ENCODE results near the gene PPIE. TPM values are rescaled to one million over a fixed set of nuclear protein-coding genes. Genes with fewer than 3 reads are reported as not detected.
"Not testable (repeated sequence)": the region's sequence is repeated elsewhere in the genome, so short reads cannot be mapped to it uniquely, and the experiment has no call there.

Gene PPIE
- total and polyA plus RNA-seq, 7 donors, result 43.2 to 56.4 (median 43.7) TPM

DNA sequence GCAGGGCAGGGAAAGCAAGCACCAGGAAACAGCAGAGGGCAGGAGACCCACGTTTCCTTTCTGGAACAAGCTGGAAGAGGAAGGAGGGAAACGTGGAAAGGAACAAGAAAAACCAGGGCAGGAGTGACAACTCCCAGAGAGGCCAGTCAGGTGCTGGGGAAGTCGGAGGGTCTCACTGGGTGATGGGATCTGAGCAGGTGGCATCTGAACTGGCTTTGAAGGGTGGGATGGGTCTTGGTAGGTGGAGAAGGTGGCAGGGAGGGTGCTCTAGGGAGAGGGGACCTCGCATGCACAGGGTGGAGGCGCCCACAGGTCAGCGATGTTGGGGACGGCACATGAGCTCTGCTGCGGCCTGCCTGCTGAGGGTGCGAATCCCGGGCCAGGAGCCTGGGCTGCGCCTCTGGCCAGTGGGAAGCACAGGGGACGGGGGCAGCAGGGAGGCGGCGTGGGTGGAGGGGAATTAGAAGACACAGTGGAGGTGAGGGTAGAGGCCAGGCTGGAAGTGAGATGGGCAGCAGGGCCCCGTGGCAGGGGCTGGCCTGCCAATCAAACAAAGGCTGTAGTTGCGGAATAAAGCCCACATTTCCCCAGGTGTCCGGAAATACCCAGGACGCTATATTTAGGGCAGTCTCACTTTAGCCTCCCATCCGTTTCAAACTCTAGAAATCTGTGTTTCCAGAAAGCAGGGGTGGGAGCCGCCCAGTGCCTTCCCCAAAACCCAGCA lies 37.2 kb downstream of the PPIE start:
- intact Hi-C loops (cut with DNase I); DNase-seq; H3K27ac ChIP-seq; H3K36me3 ChIP-seq; H3K27me3 ChIP-seq; H3K4me3 ChIP-seq; H3K9me3 ChIP-seq; H3K4me1 ChIP-seq: not testable (repeated sequence)
- WGBS, 2 donors, result 79 to 84% methylated on average over 15 to 16 of the region's 20 CpGs

DNA sequence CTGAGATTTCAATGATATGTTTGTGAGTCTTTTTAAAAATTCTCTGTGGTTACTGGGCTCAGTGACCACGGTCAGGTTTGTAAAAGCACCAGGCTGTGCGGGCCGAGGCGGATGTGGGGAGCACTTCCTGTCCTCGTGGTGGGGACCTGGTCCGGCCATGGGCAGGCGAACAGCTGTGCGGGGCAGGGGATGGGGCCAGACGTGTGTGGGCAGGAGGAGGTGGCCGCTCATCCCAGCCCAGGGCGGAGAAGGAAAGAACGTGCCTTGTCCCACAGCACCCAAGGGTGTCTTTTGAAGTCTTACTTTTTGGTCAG lies 37.7 kb downstream of the PPIE start:
- DNase-seq, result no peak
- TF ChIP-seq POLR2A (IDR thresholded peaks at IDR 0.05), result no peak
- no peak for TF ChIP-seq POLR2AphosphoS5 (IDR thresholded peaks at IDR 0.05)
- TF ChIP-seq EP300 (IDR thresholded peaks at IDR 0.05), result no peak
- TF ChIP-seq, protein P1, sequence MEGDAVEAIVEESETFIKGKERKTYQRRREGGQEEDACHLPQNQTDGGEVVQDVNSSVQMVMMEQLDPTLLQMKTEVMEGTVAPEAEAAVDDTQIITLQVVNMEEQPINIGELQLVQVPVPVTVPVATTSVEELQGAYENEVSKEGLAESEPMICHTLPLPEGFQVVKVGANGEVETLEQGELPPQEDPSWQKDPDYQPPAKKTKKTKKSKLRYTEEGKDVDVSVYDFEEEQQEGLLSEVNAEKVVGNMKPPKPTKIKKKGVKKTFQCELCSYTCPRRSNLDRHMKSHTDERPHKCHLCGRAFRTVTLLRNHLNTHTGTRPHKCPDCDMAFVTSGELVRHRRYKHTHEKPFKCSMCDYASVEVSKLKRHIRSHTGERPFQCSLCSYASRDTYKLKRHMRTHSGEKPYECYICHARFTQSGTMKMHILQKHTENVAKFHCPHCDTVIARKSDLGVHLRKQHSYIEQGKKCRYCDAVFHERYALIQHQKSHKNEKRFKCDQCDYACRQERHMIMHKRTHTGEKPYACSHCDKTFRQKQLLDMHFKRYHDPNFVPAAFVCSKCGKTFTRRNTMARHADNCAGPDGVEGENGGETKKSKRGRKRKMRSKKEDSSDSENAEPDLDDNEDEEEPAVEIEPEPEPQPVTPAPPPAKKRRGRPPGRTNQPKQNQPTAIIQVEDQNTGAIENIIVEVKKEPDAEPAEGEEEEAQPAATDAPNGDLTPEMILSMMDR (IDR thresholded peaks at IDR 0.05), result no peak
- intact Hi-C loops (cut with DNase I), result no loop called here
- Histone ChIP-seq H3K4me3 (no peak overlapping the region), H3K9me3 (no peaks in the 10 kb centered on the region), H3K4me1 (no peaks in the 10 kb centered on the region), H3K36me3 (no peaks in the 10 kb centered on the region), H3K27me3 (peaks cover 0 to 5% (median under 1%) of the 10 kb centered on the region in 3 donors), H3K27ac (no peak overlapping the region)
- 52 to 81% methylated on average over 12 of the region's 12 CpGs for WGBS, 2 donors

DNA sequence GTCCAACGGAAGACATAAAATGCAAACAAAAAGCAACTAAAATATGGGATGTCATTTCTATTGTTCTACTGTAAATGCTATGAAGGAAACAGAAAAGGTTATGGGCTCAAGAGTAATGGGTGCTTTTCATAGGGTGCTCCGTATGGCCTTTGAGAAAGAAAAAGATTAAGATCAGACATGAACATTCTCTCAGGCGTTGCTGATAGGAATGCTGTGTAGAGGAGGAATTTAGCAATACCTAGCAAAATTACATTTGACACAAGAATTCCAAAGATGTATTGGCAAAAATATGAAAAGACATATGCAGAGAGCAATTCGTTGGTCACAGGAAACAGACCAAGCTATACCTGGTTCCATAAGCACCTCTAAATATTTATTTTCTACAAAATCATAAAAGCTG lies 38.2 kb downstream of the PPIE start:
- TF ChIP-seq, protein P1 (IDR thresholded peaks at IDR 0.05), result no peak
- no peak for TF ChIP-seq POLR2AphosphoS5 (IDR thresholded peaks at IDR 0.05)
- TF ChIP-seq EP300 (IDR thresholded peaks at IDR 0.05), result no peak
- no peak for TF ChIP-seq POLR2A (IDR thresholded peaks at IDR 0.05)
- Histone ChIP-seq H3K4me3 (no peak overlapping the region), H3K27me3 (peaks cover 0 to 4% (median 0%) of the 10 kb centered on the region in 3 donors), H3K27ac (no peak overlapping the region), H3K4me1 (no peaks in the 10 kb centered on the region), H3K9me3 (no peaks in the 10 kb centered on the region), H3K36me3 (no peaks in the 10 kb centered on the region)
- 74 to 79% methylated on average over 4 of the region's 4 CpGs for WGBS, 2 donors
- no peak for DNase-seq
- intact Hi-C loops (cut with DNase I), result no loop called here

DNA sequence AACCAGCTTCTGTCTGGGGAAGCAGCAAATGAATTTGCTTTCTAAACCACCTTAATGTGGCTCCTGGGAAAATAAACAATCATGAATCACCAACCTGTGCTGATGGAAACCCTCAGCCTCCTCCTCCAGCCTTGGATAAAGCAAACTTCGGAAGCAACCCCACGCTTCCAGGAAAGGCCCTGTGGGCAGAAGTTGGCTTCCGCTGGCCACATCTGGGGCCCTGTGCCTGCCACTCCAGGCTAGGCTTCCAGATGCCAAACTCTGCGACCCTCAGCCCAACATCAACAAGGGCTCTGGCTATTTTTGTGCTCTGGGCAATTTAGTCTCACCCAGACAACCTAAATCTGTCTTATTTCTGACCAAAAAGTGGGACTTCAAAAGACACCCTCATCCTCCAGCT lies 38.6 kb downstream of the PPIE start:
- Histone ChIP-seq H3K4me3 (no peak overlapping the region), H3K27ac (no peak overlapping the region), H3K27me3 (peaks cover 0 to 4% (median 0%) of the 10 kb centered on the region in 3 donors), H3K4me1 (no peaks in the 10 kb centered on the region), H3K9me3 (no peaks in the 10 kb centered on the region), H3K36me3 (no peaks in the 10 kb centered on the region)
- TF ChIP-seq, protein P1 (IDR thresholded peaks at IDR 0.05), result no peak
- TF ChIP-seq EP300 (IDR thresholded peaks at IDR 0.05) (no peak), POLR2AphosphoS5 (IDR thresholded peaks at IDR 0.05) (no peak), POLR2A (IDR thresholded peaks at IDR 0.05) (no peak)
- no peak for DNase-seq
- 84 to 88% methylated on average over 4 of the region's 4 CpGs for WGBS, 2 donors
- intact Hi-C loops (cut with DNase I), result no loop called here

DNA sequence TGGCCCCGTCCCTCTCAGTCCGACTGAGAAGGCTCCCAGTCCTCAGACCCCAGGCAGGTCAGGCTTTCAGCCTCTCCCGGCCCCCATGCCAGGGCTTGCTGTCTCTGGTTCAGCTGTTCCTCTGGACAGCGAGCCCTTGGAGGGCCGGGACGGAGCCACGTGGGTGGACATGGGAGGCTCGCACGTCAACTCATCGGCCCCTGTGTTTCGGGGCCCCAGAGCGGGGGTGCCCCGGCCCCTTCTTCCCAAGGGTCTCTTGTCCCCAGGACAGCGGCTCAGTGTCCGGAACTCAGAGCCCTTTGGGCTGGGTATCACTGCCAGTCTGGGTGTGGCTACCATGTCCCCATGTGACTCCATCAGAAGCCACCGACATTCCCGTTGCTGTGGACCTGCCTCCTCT lies 39.2 kb downstream of the PPIE start:
- 92 to 95% methylated on average over 17 of the region's 17 CpGs for WGBS, 2 donors
- H3K36me3 ChIP-seq; DNase-seq; H3K4me1 ChIP-seq; H3K27me3 ChIP-seq; H3K27ac ChIP-seq; H3K4me3 ChIP-seq; intact Hi-C loops (cut with DNase I); H3K9me3 ChIP-seq: not testable (repeated sequence)

DNA sequence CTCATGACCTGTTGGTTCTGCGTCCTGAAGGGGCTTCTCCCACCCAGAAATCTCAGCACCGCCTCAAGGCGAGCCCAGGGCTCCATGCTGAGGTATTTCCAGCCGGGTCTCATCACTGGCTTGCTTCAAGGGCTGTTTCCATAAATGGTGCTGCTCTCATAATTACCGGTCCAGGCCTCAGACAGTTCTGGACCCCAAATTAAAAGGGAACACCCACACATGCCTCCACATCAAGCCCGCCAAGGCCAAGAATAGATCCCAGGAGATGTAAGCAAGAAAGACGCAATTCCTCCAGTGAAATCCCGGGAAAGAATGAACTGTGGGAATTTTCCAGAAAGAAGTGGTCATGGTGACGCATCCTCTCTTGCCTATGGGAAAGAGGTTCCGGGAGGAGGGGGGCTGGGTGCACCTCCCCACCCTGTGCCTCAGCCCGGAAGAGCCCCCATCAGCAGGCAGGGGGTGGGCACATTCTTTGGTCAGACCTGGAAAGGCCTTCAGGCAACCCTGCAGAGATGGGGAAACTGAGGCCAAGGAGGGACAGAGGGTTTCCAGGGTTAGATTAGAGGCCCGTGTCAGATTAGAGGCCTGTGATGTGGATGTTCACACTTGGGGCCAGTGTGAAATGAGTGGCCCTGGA lies 39.9 kb downstream of the PPIE start:
- DNase-seq, result not testable (repeated sequence)

More for the DNA sequence above, 39.9 kb downstream of the PPIE start:
- H3K4me3 ChIP-seq; H3K27me3 ChIP-seq; H3K27ac ChIP-seq; H3K36me3 ChIP-seq; H3K4me1 ChIP-seq; intact Hi-C loops (cut with DNase I); H3K9me3 ChIP-seq: not testable (repeated sequence)
- 83 to 93% methylated on average over 12 of the region's 12 CpGs for WGBS, 2 donors

All from sigmoid colon (tissue), 7 donors.